ENCODE results near the gene CYP4F3. TPM values are rescaled to one million over a fixed set of nuclear protein-coding genes. Genes with fewer than 3 reads are reported as not detected.

The CYP4F3 gene
- total and polyA plus RNA-seq, 2 of the 13 experiments (the other 11 are each of a cell fraction or from before 2014, with no cell fraction given): 17.8 to 22.8 TPM

DNA sequence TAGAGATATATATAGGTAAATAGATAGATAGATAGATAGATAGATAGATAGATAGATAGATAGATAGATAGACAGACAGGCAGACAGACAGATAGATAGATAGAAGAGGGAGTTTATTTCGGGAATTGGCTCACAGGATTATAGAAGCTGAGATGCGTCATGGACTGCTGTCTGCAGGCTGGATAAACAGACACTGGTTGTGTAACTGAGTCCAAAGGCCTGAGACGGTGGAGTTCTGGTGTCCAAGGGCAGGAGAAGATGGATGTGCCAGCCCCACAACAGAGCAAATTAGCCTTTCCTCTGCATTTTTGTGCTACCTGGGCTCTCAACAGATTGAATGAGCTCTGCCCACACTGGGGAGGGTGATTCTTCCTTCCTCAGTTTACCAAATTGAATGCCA lies 2.7 kb downstream of the CYP4F3 start:
- no peaks in the 10 kb centered on the region; the same call in 1 of the 2 replicates for H4K20me1 ChIP-seq (ENCODE audit: insufficient read depth, low read length)
- FAIRE-seq (peak; percentile 89), DNase-seq (ENCODE audit: low spot score) (peak; percentile 72), ATAC-seq (peak; percentile 30; the same call in 1 of the 3 replicates)
- no peaks in the 10 kb centered on the region for H3K9me3 ChIP-seq (ENCODE audit: low read length)
- POLR2A ChIA-PET: interaction anchor here (1.6 to 4.5 kb wide), 2 partner anchors 29 to 193 kb away, joined by 4 to 68 read pairs; partner anchors contain the start of gene CYP4F12
- BruUV-seq (replicated peaks): no TSS peak
- H3K4me1 ChIP-seq (ENCODE audit: insufficient read depth, low read length): peaks cover 77% of the 10 kb centered on the region
- no peaks in the 10 kb centered on the region for H3K27me3 ChIP-seq (ENCODE audit: control insufficient read depth in 1 of 2, insufficient read depth in 2 of 2, low read length in 2 of 2)
- H2AFZ ChIP-seq (ENCODE audit: low read length): no peak overlapping the region
- intact Hi-C loops (cut with micrococcal nuclease; ENCODE audit: unreplicated experiment): no loop called here
- H3K4me2 ChIP-seq (ENCODE audit: low read depth, low read length): peak overlapping the region; percentile 61
- CTCF ChIA-PET (ENCODE audit: low intra/inter-chr PET ratio, low total read pairs): no interaction called here
- 0% methylated on average over 3 of the region's 3 CpGs for WGBS (ENCODE audit: low lambda C conversion rate)
- peak overlapping the region; percentile 53 for H3K27ac ChIP-seq (ENCODE audit: extremely low read length, insufficient read depth, low read length)
- H3K9ac ChIP-seq (ENCODE audit: insufficient read depth, low read depth, low read length): no peak overlapping the region; the same call in 1 of the 2 replicates
- H3K4me3 ChIP-seq (replicated peaks in 1 of 3; ENCODE audit: insufficient read depth in 1 of 3, low read depth in 2 of 3, low read length in 3 of 3): peak overlapping the region in 1 of 3 experiments; percentile 34; a peak in 2 of 6 replicates
- peaks cover 3 to 14% of the 10 kb centered on the region in 2 experiments; a peak in 4 of 5 replicates for H3K36me3 ChIP-seq (replicated peaks in 1 of 2; ENCODE audit: control insufficient read depth in 1 of 2, insufficient read depth in 2 of 2, low read length in 2 of 2)
- H3K79me2 ChIP-seq (ENCODE audit: insufficient read depth, low read length): peaks cover 32% of the 10 kb centered on the region
- in situ Hi-C loops (cut with HindIII; ENCODE audit: extremely low pct_ligation_motif_present, low pct_unique_long_range_greater_than_20kb): loop anchor here (25.0 kb wide), 1 partner anchor 519 kb away; the partner anchor contains the start of gene CIB3
- TF ChIP-seq STAG1 (CRISPR knock-in tag; IDR thresholded peaks at IDR 0.05): no peak
- TF ChIP-seq ISX (CRISPR knock-in tag; conservative IDR thresholded peaks at IDR 0.05): no peak
- TF ChIP-seq KMT2B (CRISPR knock-in tag; IDR thresholded peaks at IDR 0.05): no peak
- TF ChIP-seq ZNF230 (CRISPR knock-in tag; IDR thresholded peaks at IDR 0.05): no peak
- TF ChIP-seq, protein P1, sequence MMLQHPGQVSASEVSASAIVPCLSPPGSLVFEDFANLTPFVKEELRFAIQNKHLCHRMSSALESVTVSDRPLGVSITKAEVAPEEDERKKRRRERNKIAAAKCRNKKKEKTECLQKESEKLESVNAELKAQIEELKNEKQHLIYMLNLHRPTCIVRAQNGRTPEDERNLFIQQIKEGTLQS (CRISPR knock-in tag; IDR thresholded peaks at IDR 0.05): no peak
- no peak for TF ChIP-seq ZNF256 (CRISPR knock-in tag; conservative IDR thresholded peaks at IDR 0.05)
- TF ChIP-seq, protein P2, sequence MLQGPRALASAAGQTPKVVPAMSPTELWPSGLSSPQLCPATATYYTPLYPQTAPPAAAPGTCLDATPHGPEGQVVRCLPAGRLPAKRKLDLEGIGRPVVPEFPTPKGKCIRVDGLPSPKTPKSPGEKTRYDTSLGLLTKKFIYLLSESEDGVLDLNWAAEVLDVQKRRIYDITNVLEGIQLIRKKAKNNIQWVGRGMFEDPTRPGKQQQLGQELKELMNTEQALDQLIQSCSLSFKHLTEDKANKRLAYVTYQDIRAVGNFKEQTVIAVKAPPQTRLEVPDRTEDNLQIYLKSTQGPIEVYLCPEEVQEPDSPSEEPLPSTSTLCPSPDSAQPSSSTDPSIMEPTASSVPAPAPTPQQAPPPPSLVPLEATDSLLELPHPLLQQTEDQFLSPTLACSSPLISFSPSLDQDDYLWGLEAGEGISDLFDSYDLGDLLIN (CRISPR knock-in tag; IDR thresholded peaks at IDR 0.05; ENCODE audit: borderline replicate concordance): no peak
- TF ChIP-seq ZNF510 (CRISPR knock-in tag; IDR thresholded peaks at IDR 0.05; ENCODE audit: low read depth): no peak
- TF ChIP-seq ELF4 (CRISPR knock-in tag; IDR thresholded peaks at IDR 0.05; ENCODE audit: borderline replicate concordance): no peak
- TF ChIP-seq RAD21 (CRISPR knock-in tag; IDR thresholded peaks at IDR 0.05): no peak
- no peak for TF ChIP-seq ZNF274 (CRISPR knock-in tag; IDR thresholded peaks at IDR 0.05)
- no peak for TF ChIP-seq MYNN (CRISPR knock-in tag; IDR thresholded peaks at IDR 0.05; ENCODE audit: low read depth)
- TF ChIP-seq ZMAT3 (CRISPR knock-in tag; conservative IDR thresholded peaks at IDR 0.05): 0 out of 2 replicates have a peak, but pooled peaks have one; percentile 32
- no peak for TF ChIP-seq EEA1 (CRISPR knock-in tag; IDR thresholded peaks at IDR 0.05; ENCODE audit: borderline replicate concordance)
- TF ChIP-seq TBX2 (CRISPR knock-in tag; IDR thresholded peaks at IDR 0.05; ENCODE audit: borderline replicate concordance): no peak
- TF ChIP-seq ATRX (CRISPR knock-in tag; IDR thresholded peaks at IDR 0.05; ENCODE audit: borderline replicate concordance): no peak
- TF ChIP-seq, protein P3, sequence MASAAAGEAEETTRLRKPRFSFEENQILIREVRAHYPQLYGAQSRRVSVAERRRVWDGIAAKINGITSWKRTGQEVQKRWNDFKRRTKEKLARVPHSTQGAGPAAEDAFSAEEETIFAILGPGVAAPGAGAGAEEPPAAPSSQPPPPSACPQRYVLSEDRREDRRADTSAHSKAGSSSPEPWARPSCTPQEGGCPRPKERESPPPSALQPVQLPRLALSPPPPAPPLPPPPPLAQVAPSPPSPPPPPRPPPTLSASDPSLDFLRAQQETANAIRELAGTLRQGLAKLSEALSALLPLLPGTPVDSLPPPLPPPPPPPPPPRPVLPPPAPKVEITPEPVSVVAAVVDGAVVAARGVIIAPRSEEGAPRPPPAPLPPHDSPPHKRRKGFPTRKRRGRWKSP (CRISPR knock-in tag; IDR thresholded peaks at IDR 0.05): no peak
- no peak for TF ChIP-seq ATF1 (CRISPR knock-in tag; IDR thresholded peaks at IDR 0.05)
- no peak for TF ChIP-seq ZNF547 (CRISPR knock-in tag; IDR thresholded peaks at IDR 0.05)
- TF ChIP-seq, protein P4, sequence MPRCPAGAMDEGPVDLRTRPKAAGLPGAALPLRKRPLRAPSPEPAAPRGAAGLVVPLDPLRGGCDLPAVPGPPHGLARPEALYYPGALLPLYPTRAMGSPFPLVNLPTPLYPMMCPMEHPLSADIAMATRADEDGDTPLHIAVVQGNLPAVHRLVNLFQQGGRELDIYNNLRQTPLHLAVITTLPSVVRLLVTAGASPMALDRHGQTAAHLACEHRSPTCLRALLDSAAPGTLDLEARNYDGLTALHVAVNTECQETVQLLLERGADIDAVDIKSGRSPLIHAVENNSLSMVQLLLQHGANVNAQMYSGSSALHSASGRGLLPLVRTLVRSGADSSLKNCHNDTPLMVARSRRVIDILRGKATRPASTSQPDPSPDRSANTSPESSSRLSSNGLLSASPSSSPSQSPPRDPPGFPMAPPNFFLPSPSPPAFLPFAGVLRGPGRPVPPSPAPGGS (CRISPR knock-in tag; IDR thresholded peaks at IDR 0.05): no peak
- no peak for TF ChIP-seq MTA1 (CRISPR knock-in tag; IDR thresholded peaks at IDR 0.05; ENCODE audit: borderline replicate concordance)
- TF ChIP-seq RXRA (CRISPR knock-in tag; IDR thresholded peaks at IDR 0.05): no peak
- no peak for TF ChIP-seq HIVEP1 (CRISPR knock-in tag; IDR thresholded peaks at IDR 0.05)

Measured in HepG2 (cell line).